A673 (cell line): Measurements from ENCODE around the gene SIT1. TPM values are rescaled to one million over a fixed set of nuclear protein-coding genes. Genes with fewer than 3 reads are reported as not detected.

Source experiments
- BruUV-seq: library from RNA; stranded (reverse); fragments of 400-500 nt; replicated peaks from 2 replicates; lab custom pipeline; 2021; lab: Mats Ljungman, UMichigan
- CTCF ChIA-PET: fragments of 300-600 bp; sonication (Branson Sonifier 250); formaldehyde crosslinking; loops from one replicate; lab custom pipeline; 2022; ENCODE audit warnings: antibody characterized with exemption; lab: Charles Lee
- POLR2A ChIA-PET: fragments of 300-600 bp; sonication (Branson Sonifier 250); formaldehyde crosslinking; loops from one replicate; lab custom pipeline; 2022; ENCODE audit warnings: antibody characterized with exemption; ENCODE audit not compliant: low non-redundant PET; lab: Charles Lee
- DNase-seq: peaks from one replicate; pipeline ENCODE4 v3.0.0-alpha.2; 2015; ENCODE audit warnings: low spot score
- H3K27ac ChIP-seq: fragments of 200-600 bp; sonication (generic); 2 replicates; pipeline ENCODE4 v1.5.1; 2016; ENCODE audit warnings: mixed run types, low read depth, mild to moderate bottlenecking, mixed read lengths, antibody characterized with exemption, low read length; ENCODE audit not compliant: poor library complexity, severe bottlenecking
- H3K27me3 ChIP-seq: fragments of 200-600 bp; sonication (generic); replicated peaks from 2 replicates; pipeline ENCODE4 v1.6.1; 2017; ENCODE audit warnings: mixed run types, low read depth, mild to moderate bottlenecking, mixed read lengths, antibody characterized with exemption, low read length; ENCODE audit not compliant: insufficient read depth, poor library complexity
- H3K36me3 ChIP-seq: fragments of 200-600 bp; sonication (generic); 2 replicates; pipeline ENCODE4 v1.6.1; 2016; ENCODE audit warnings: mixed run types, mild to moderate bottlenecking, mixed read lengths, antibody characterized with exemption, low read length; ENCODE audit not compliant: insufficient read depth, poor library complexity, severe bottlenecking
- H3K4me1 ChIP-seq: fragments of 200-600 bp; sonication (generic); 2 replicates; pipeline ENCODE4 v1.6.1; 2017; ENCODE audit warnings: mixed run types, mild to moderate bottlenecking, mixed read lengths, antibody characterized with exemption, low read length; ENCODE audit not compliant: insufficient read depth, poor library complexity, severe bottlenecking
- H3K4me3 ChIP-seq: fragments of 200-600 bp; sonication (generic); 2 replicates; pipeline ENCODE4 v1.5.1; 2016; ENCODE audit warnings: low read depth, mixed run types, mild to moderate bottlenecking, mixed read lengths, low read length; ENCODE audit not compliant: poor library complexity, severe bottlenecking
- H3K9me3 ChIP-seq: fragments of 200-600 bp; sonication (generic); 2 replicates; pipeline ENCODE4 v1.6.1; 2016; ENCODE audit warnings: mixed run types, low read depth, mild to moderate bottlenecking, mixed read lengths, antibody characterized with exemption, low read length; ENCODE audit not compliant: poor library complexity, severe bottlenecking
- EZH2 ChIP-seq: fragments of 200-600 bp; sonication (generic); IDR thresholded peaks from 2 replicates; pipeline ENCODE4 v1.6.1; 2017; ENCODE audit warnings: borderline replicate concordance, low read depth, mild to moderate bottlenecking, mixed read lengths, antibody characterized with exemption, low read length; ENCODE audit not compliant: poor library complexity, severe bottlenecking
- intact Hi-C: fragments of 100-400 bp; cut with micrococcal nuclease; formaldehyde crosslinking; loops from one replicate; pipeline ENCODE4 v1.10.0; 2022; ENCODE audit not compliant: unreplicated experiment
- total RNA-seq: library from RNA; stranded (reverse); gene quantifications from 2 replicates; pipeline ENCODE4 v1.2.3, GENCODE V29; 2021
- TF ChIP-seq, protein P1 (sequence below): fragments of 300-800, 200-600 bp; sonication (generic); conservative IDR thresholded peaks from 2 replicates; pipeline ENCODE4 v1.5.1; 2017; ENCODE audit warnings: low read depth, mild to moderate bottlenecking, antibody characterized with exemption, low read length, moderate library complexity, mixed read lengths

Gene SIT1
- total RNA-seq, 1 experiment from 2014 or later: not detected

- peaks cover 5% of the 10 kb centered on the region for H3K36me3 ChIP-seq
- ChIA-PET POLR2A (no interaction called here), CTCF (no interaction called here)
- H3K27ac ChIP-seq: no peak overlapping the region
- H3K27me3 ChIP-seq: no peaks in the 10 kb centered on the region
- DNase-seq: no peak
- no peak for TF ChIP-seq EZH2
- TF ChIP-seq, protein P1, sequence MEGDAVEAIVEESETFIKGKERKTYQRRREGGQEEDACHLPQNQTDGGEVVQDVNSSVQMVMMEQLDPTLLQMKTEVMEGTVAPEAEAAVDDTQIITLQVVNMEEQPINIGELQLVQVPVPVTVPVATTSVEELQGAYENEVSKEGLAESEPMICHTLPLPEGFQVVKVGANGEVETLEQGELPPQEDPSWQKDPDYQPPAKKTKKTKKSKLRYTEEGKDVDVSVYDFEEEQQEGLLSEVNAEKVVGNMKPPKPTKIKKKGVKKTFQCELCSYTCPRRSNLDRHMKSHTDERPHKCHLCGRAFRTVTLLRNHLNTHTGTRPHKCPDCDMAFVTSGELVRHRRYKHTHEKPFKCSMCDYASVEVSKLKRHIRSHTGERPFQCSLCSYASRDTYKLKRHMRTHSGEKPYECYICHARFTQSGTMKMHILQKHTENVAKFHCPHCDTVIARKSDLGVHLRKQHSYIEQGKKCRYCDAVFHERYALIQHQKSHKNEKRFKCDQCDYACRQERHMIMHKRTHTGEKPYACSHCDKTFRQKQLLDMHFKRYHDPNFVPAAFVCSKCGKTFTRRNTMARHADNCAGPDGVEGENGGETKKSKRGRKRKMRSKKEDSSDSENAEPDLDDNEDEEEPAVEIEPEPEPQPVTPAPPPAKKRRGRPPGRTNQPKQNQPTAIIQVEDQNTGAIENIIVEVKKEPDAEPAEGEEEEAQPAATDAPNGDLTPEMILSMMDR: no peak
- no peaks in the 10 kb centered on the region for H3K9me3 ChIP-seq
- no peak overlapping the region for H3K4me3 ChIP-seq
- intact Hi-C loops: no loop called here
- BruUV-seq: no TSS peak
- H3K4me1 ChIP-seq: no peaks in the 10 kb centered on the region
These were observed 29.8 kb upstream of the SIT1 start for GRCh38 chr9:35680331-35681105.

GRCh38 chr9:35679766-35680330 is 29.1 kb upstream of the SIT1 start:
- Histone ChIP-seq H3K4me3 (no peak overlapping the region), H3K4me1 (no peaks in the 10 kb centered on the region), H3K27me3 (no peaks in the 10 kb centered on the region), H3K27ac (no peak overlapping the region), H3K9me3 (no peaks in the 10 kb centered on the region), H3K36me3 (peaks cover 5% of the 10 kb centered on the region)
- intact Hi-C loops: no loop called here
- BruUV-seq: no TSS peak
- no peak for TF ChIP-seq EZH2
- TF ChIP-seq, protein P1: no peak
- CTCF ChIA-PET: no interaction called here
- POLR2A ChIA-PET: no interaction called here
- no peak for DNase-seq

DNA sequence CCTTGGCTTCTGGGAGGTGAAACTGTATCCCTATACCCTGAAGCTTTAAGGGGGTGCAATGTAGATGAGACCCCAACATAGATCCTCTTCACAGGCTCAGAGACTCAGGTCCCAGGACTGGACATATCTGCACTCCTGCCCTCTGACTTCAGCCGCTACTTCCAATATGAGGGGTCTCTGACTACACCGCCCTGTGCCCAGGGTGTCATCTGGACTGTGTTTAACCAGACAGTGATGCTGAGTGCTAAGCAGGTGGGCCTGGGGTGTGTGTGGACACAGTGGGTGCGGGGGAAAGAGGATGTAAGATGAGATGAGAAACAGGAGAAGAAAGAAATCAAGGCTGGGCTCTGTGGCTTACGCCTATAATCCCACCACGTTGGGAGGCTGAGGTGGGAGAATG is 28.4 kb upstream of the SIT1 start:
- no peaks in the 10 kb centered on the region for H3K27me3 ChIP-seq
- H3K4me1 ChIP-seq: no peaks in the 10 kb centered on the region
- no peaks in the 10 kb centered on the region for H3K36me3 ChIP-seq
- intact Hi-C loops: no loop called here
- H3K27ac ChIP-seq: no peak overlapping the region
- no peak overlapping the region for H3K4me3 ChIP-seq
- POLR2A ChIA-PET: no interaction called here
- TF ChIP-seq EZH2: no peak
- TF ChIP-seq, protein P1: no peak
- no TSS peak for BruUV-seq
- H3K9me3 ChIP-seq: no peaks in the 10 kb centered on the region
- DNase-seq: no peak
- CTCF ChIA-PET: no interaction called here
